ENCODE results near the gene HADHB. TPM values are rescaled to one million over a fixed set of nuclear protein-coding genes. Genes with fewer than 3 reads are reported as not detected.

The HADHB gene
- total and polyA plus RNA-seq, 10 of the 15 experiments (the other 5 are each of a cell fraction or from before 2014, with no cell fraction given) = 53.7 to 145 (median 85.5) TPM

DNA sequence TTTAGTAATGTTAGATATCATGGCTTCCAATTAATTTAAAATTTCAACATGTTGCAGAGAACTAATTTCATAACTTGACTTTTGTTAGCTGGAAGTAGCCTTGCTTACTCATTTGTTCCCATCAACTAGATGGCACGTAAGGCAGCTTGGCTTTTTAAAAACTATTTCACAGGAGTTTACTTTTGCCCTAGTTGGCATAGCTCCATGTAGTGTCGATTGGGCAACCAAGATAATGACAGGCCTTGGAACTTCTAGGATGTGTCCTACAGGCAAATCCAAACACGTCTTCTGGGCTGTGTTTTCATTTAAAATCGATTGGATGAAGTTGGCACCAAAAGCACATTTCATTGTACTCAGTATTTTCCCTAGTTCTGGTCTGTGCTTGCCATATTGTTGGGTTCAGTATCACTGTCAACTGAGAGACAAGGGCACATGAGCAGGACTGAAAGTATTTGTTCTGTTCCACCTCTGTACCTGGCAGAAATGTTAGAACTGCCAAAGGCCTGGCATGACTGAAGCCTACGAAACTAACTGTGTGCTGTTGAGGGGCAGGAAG is 29.4 kb downstream of the HADHB start:
- Histone ChIP-seq H3K9me3 (replicated peaks; ENCODE audit: control insufficient read depth, insufficient read depth, low read length) (no peaks in the 10 kb centered on the region), H3K4me1 (ENCODE audit: control insufficient read depth, insufficient read depth, low read length) (peaks cover 6% of the 10 kb centered on the region), H4K20me1 (ENCODE audit: control insufficient read depth, insufficient read depth) (no peaks in the 10 kb centered on the region), H3K27ac (ENCODE audit: control insufficient read depth, insufficient read depth) (no peak overlapping the region), H3K4me2 (ENCODE audit: control insufficient read depth, insufficient read depth) (no peak overlapping the region), H3K4me3 (no peak overlapping the region), H3K9ac (ENCODE audit: control insufficient read depth, insufficient read depth, low read length) (no peak overlapping the region), H2AFZ (ENCODE audit: control insufficient read depth, low read depth, low read length) (no peak overlapping the region), H3K36me3 (ENCODE audit: control insufficient read depth in 2 of 2, insufficient read depth in 2 of 2, low read length in 1 of 2) (peaks cover 0 to 14% of the 10 kb centered on the region in 2 experiments), H3K79me2 (ENCODE audit: control insufficient read depth, insufficient read depth, low read length) (no peaks in the 10 kb centered on the region), H3K27me3 (replicated peaks in 1 of 2; ENCODE audit: control insufficient read depth in 2 of 2, insufficient read depth in 2 of 2, low read length in 1 of 2) (no peaks in the 10 kb centered on the region)
- CTCF ChIA-PET = interaction anchor here (0.6 to 1.6 kb wide), 5 partner anchors 11 to 57 kb away, joined by 3 to 5 read pairs (median 3); no protein-coding TSS in a partner anchor
- RAD21 ChIA-PET (ENCODE audit: unreplicated experiment) = interaction anchor here (0.9 kb wide), 1 partner anchor 75 kb away, joined by 3 read pairs; no protein-coding TSS in a partner anchor
- SMC1A ChIA-PET (ENCODE audit: uncharacterized antibody, unreplicated experiment) = interaction anchor here (1.0 to 2.6 kb wide), 7 partner anchors 14 to 39 kb away, joined by 3 to 12 read pairs (median 4); partner anchors contain the start of genes HADHA and HADHB
- FAIRE-seq = no peak
- ATAC-seq = no peak
- 95% methylated on average over 5 of the region's 5 CpGs for whole genome bisulfite sequencing (ENCODE audit: insufficient coverage, insufficient replicate concordance, low lambda C conversion rate, missing lambda C conversion rate)
- in situ Hi-C loops (cut with MboI) (no loop called here), intact Hi-C loops (cut with micrococcal nuclease; ENCODE audit: unreplicated experiment) (no loop called here)
- POLR2A ChIA-PET = interaction anchor here (1.1 kb wide), 1 partner anchor 29 kb away, joined by 3 read pairs; no protein-coding TSS in a partner anchor
- no TSS peak for BruUV-seq (replicated peaks)
- no peak for TF ChIP-seq CHD2 (IDR thresholded peaks at IDR 0.05; ENCODE audit: borderline replicate concordance, low read depth, low read length)
- TF ChIP-seq FOXM1 (IDR thresholded peaks at IDR 0.05; ENCODE audit: low read depth, low read length) = no peak
- TF ChIP-seq, protein P1, sequence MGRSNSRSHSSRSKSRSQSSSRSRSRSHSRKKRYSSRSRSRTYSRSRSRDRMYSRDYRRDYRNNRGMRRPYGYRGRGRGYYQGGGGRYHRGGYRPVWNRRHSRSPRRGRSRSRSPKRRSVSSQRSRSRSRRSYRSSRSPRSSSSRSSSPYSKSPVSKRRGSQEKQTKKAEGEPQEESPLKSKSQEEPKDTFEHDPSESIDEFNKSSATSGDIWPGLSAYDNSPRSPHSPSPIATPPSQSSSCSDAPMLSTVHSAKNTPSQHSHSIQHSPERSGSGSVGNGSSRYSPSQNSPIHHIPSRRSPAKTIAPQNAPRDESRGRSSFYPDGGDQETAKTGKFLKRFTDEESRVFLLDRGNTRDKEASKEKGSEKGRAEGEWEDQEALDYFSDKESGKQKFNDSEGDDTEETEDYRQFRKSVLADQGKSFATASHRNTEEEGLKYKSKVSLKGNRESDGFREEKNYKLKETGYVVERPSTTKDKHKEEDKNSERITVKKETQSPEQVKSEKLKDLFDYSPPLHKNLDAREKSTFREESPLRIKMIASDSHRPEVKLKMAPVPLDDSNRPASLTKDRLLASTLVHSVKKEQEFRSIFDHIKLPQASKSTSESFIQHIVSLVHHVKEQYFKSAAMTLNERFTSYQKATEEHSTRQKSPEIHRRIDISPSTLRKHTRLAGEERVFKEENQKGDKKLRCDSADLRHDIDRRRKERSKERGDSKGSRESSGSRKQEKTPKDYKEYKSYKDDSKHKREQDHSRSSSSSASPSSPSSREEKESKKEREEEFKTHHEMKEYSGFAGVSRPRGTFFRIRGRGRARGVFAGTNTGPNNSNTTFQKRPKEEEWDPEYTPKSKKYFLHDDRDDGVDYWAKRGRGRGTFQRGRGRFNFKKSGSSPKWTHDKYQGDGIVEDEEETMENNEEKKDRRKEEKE (IDR thresholded peaks at IDR 0.05) = no peak
- TF ChIP-seq TCF12 (IDR thresholded peaks at IDR 0.05; ENCODE audit: low read depth, low read length) = no peak
- no peak for DNase-seq (ENCODE audit: low read depth, low spot score)
